Ovary (tissue), 3 donors: ENCODE measurements around the gene NAALADL1.

Source experiments
- CTCF ChIP-seq, 3 donors: fragments of 450-650 bp in 2 of 3; fragments of 200-600 bp in 1 of 3; IDR thresholded peaks; one replicate each; pipeline versions ENCODE4 v1.5.1 to v1.8.0; 2016 to 2022; ENCODE audit warnings: antibody characterized with exemption in 3 of 3, mild to moderate bottlenecking in 1 of 3
- EP300 ChIP-seq: sonication (generic); formaldehyde crosslinking; IDR thresholded peaks from one replicate; pipeline ENCODE4 v1.6.1; 2017; ENCODE audit warnings: antibody characterized with exemption
- POLR2A ChIP-seq: fragments of 450-650 bp; IDR thresholded peaks from one replicate; pipeline ENCODE4 v1.6.1; 2017; ENCODE audit warnings: antibody characterized with exemption, mild to moderate bottlenecking, moderate library complexity
- donor health status: DM: no; HTN: no; CAD: no.

DNA sequence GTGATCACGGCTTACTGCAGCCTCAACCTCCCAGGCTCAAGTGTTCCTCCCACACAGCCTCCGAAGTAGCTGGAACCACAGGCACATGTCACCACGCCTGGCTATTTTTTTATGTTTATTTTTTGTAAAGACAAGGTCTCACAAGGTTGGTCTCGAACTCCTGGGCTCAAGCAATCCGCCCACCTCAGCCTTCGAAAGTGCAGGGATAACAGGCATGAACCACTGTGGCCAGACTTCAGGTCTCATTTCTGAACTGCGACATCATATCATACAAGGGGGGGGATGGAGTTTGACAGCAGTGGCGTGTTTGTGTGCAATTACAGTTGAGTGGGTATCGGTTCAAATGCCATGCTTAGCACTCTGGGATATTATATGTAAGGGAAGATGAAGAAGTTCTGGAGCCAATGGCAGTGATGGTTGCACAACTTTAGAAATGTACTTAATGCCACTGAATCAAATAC lies 6.9 kb downstream of the NAALADL1 start:
- no peak for TF ChIP-seq POLR2A
- no peak for TF ChIP-seq CTCF (IDR thresholded peaks at IDR 0.05)
- no peak for TF ChIP-seq EP300
